ENCODE data around the gene MAPKAPK5. TPM values are rescaled to one million over a fixed set of nuclear protein-coding genes. Genes with fewer than 3 reads are reported as not detected.

The MAPKAPK5 gene
- total and polyA plus RNA-seq, 4 donors, result 10.9 to 26.3 (median 12.6) TPM

- WGBS, result 29% methylated on average over 13 of the region's 13 CpGs
- TF ChIP-seq RAD21 (IDR thresholded peaks at IDR 0.05) (peak; percentile 95 to 98), GABPA (IDR thresholded peaks at IDR 0.05 in 1 of 2, conservative IDR thresholded peaks at IDR 0.05 in 1 of 2) (no peak), JUND (IDR thresholded peaks at IDR 0.05) (peak in 1 of 2 donors; percentile 12), HNF4A (conservative IDR thresholded peaks at IDR 0.05) (peak in 1 of 2 donors; percentile 25), CTCF (IDR thresholded peaks at IDR 0.05; ENCODE audit: low read depth, low read length, missing input control) (peak; percentile 82), REST (IDR thresholded peaks at IDR 0.05) (no peak), RXRA (IDR thresholded peaks at IDR 0.05) (peak; percentile 18 to 39)
- Histone ChIP-seq H3K27me3 (ENCODE audit: control insufficient read depth in 4 of 4, insufficient read depth in 4 of 4, low read length in 3 of 4) (no peaks in the 10 kb centered on the region), H3K27ac (ENCODE audit: low read depth in 1 of 2, low read length in 2 of 2) (no peak overlapping the region), H3K36me3 (ENCODE audit: control insufficient read depth in 4 of 4, insufficient read depth in 3 of 4, low read depth in 1 of 4, low read length in 3 of 4) (peaks cover 10 to 35% (median 20%) of the 10 kb centered on the region in 4 donors), H3K4me1 (ENCODE audit: control insufficient read depth in 4 of 4, insufficient read depth in 4 of 4, low read length in 3 of 4) (no peaks in the 10 kb centered on the region), H3K9me3 (ENCODE audit: control insufficient read depth in 4 of 4, low read length in 3 of 4) (no peaks in the 10 kb centered on the region), H3K4me3 (ENCODE audit: low read depth in 1 of 3, low read length in 3 of 3) (no peak overlapping the region), H3K9ac (ENCODE audit: low read depth in 1 of 2, low read length in 2 of 2) (no peak overlapping the region)
- DNase-seq (ENCODE audit: low spot score), result peak; percentile 69
These were observed 28.9 kb upstream of the MAPKAPK5 start for GRCh38 chr12:111812881-111813741.

- peaks cover 0 to 7% (median under 1%) of the 10 kb centered on the region in 4 donors for H3K36me3 ChIP-seq (ENCODE audit: control insufficient read depth in 4 of 4, insufficient read depth in 3 of 4, low read depth in 1 of 4, low read length in 3 of 4)
- 62% methylated on average over 6 of the region's 6 CpGs for WGBS
- no peaks in the 10 kb centered on the region for H3K4me1 ChIP-seq (ENCODE audit: control insufficient read depth in 4 of 4, insufficient read depth in 4 of 4, low read length in 3 of 4)
- H3K4me3 ChIP-seq (ENCODE audit: low read depth in 1 of 3, low read length in 3 of 3), result no peak overlapping the region
- no peaks in the 10 kb centered on the region for H3K27me3 ChIP-seq (ENCODE audit: control insufficient read depth in 4 of 4, insufficient read depth in 4 of 4, low read length in 3 of 4)
- no peaks in the 10 kb centered on the region for H3K9me3 ChIP-seq (ENCODE audit: control insufficient read depth in 4 of 4, low read length in 3 of 4)
- no peak overlapping the region for H3K27ac ChIP-seq (ENCODE audit: low read depth in 1 of 2, low read length in 2 of 2)
- no peak for DNase-seq (ENCODE audit: low spot score)
- H3K9ac ChIP-seq (ENCODE audit: low read depth in 1 of 2, low read length in 2 of 2), result no peak overlapping the region
- TF ChIP-seq MAX (IDR thresholded peaks at IDR 0.05), result no peak
- TF ChIP-seq TAF1 (conservative IDR thresholded peaks at IDR 0.05), result no peak
- TF ChIP-seq FOXA1 (IDR thresholded peaks at IDR 0.05), result no peak
- no peak for TF ChIP-seq FOXA2 (IDR thresholded peaks at IDR 0.05)
- no peak for TF ChIP-seq RXRA (IDR thresholded peaks at IDR 0.05)
- TF ChIP-seq YY1 (IDR thresholded peaks at IDR 0.05), result no peak
- no peak for TF ChIP-seq HNF4A (conservative IDR thresholded peaks at IDR 0.05)
- no peak for TF ChIP-seq ZBTB33 (IDR thresholded peaks at IDR 0.05)
- no peak for TF ChIP-seq CTCF (IDR thresholded peaks at IDR 0.05; ENCODE audit: low read depth, low read length, missing input control)
- no peak for TF ChIP-seq REST (IDR thresholded peaks at IDR 0.05)
- TF ChIP-seq SP1 (IDR thresholded peaks at IDR 0.05), result no peak
- TF ChIP-seq HNF4G (IDR thresholded peaks at IDR 0.05), result no peak
- TF ChIP-seq ATF3 (IDR thresholded peaks at IDR 0.05), result no peak
These were observed 25.9 kb upstream of the MAPKAPK5 start for GRCh38 chr12:111816065-111816615.
